HG02981 (cell line): ENCODE data around the gene ARMC8.

ENCODE experiments used
- ATAC-seq: cut with Tn5 transposase; IDR thresholded peaks from one replicate; pipeline ENCODE4 v1.9.1; 2021; ENCODE audit warnings: mild to moderate bottlenecking, moderate library complexity; ENCODE audit not compliant: unreplicated experiment

The ARMC8 gene

DNA sequence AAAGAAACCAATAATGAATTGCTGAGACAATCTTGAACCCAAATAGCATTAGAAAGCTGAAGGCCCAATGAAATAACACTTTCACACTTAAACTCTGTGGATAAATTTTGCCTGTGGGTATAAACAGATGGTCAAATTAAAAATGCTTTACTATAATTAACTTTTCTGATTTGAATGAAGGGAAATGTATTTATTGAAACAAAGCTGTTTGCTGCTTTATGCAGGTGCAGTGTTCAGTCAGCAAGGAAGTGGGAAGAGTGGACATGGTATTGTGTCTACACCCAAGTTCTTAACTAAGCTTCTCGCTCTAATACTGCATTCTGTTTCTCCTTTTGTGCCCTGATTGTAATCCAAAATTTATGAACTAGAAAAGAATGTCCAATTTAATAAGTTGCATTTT, 110.8 kb downstream of the ARMC8 start:
- no peak for ATAC-seq

DNA sequence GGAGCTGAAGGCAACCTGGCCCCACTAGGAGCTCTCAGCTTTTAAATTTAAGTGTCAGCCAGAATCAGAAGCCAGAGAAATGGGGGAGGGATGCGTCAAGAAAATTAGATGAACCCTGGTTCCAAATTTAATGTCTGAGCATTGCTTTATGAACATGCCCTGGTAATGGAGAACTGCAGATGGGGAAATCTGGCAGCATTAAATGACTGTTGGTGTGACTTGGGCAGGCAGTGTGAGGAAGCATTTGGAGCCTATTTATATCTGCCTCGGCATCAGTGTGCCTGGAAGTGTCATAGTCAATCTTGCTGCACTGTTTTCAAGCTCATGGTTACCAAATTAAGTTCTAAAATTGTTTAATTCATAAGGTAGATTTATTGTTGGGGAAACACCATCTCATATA, 113.5 kb downstream of the ARMC8 start:
- ATAC-seq: no peak

- no peak for ATAC-seq
Observed at GRCh38 chr3:138303474-138303873, 116.4 kb downstream of the ARMC8 start.

DNA sequence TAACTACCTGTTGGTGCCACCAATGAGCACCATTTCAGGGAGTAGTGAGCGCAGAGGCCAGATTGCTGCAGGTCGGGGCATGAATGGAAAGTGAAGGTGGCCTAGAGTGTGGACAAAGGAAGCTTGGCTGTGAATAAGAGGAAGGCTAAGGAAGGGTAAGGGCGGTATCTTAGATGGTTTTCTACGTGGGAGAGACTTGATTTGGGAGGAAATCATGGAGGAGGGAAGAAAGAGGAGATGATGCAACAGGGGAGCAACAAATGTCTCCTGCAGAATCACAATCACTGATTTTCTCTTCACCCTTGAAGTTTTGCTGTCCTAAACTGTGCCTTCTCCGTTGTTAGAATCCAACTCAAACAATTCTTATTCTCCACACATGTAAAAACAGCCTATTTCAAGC, 120.8 kb downstream of the ARMC8 start:
- no peak for ATAC-seq

GRCh38 chr3:138308783-138309182, 121.7 kb downstream of the ARMC8 start:
- no peak for ATAC-seq

DNA sequence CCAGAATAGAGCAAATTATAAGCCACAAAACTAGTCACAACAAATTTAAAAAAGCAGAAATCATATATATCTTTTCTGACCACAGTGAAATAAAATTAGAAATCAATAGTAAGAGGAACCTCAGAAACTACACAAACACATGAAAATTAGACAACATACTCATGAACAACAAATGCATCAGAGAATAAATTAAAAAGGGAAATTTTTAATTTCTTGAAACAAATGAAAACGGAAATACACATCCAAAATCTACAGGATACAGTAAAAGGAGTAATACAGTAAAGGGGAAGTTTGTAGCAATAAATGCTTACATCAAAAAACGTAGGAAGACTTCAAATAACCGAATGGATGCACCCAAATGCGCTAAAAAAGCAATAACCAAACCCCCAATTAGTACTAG, 123.4 kb downstream of the ARMC8 start:
- no peak for ATAC-seq

DNA sequence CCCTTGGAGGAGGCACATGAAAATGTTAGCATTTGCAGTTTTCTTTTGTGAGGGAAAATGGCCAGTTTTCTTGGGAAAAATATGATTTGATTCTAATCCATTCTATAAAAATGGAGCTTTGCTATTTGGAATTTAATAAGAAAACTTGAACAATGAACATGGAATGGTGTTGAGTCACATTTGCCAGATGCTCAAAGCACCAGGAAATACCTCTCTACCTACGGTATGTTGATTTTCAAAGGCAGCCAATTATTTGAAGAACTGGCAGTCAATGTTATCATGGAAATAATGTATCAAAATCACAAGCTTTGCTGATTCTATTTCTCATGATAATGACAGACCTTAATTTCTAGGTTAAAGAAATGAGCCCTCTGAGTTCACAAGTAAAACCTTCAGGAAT, 127.7 kb downstream of the ARMC8 start:
- no peak for ATAC-seq

- no peak for ATAC-seq
Observed at GRCh38 chr3:138317687-138318086, 130.6 kb downstream of the ARMC8 start.

DNA sequence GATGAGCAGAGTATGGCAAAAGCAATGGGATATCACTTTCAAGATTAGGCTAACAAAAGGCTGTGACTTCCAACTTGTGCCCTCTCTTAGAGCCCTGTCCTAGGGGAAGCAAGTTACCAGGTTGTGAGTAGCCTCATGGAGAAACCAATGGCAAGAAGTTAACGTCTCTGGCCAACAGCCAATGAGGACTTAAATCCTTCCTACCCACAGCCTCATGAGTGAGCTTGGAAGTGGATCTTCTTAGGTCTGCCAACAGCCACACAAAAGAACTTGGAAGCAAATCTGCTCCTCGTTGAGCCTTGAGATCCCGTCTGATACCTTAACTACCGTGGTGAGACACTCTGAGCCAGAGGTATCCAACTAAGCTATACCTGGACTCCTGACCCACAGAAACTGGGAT, 136.9 kb downstream of the ARMC8 start:
- ATAC-seq: no peak

DNA sequence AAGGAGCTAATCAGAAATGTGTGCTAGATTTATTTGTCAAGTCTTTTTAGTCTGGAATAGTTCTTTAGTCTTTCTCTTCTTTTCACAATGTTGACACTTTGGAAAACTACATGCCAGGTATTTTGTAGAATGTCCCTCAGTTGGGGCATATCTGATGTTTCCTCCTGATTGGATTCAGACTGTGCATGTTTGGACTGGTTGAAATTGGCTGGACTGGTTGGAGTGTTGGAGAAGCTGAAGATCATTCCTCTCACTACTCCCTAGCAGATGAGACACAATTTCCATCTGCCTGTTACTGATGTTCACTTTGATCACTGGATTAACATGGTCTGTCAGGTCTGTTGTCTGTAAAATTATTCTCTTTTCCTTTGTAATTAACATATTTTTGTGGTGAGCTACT, 138.9 kb downstream of the ARMC8 start:
- ATAC-seq: no peak

DNA sequence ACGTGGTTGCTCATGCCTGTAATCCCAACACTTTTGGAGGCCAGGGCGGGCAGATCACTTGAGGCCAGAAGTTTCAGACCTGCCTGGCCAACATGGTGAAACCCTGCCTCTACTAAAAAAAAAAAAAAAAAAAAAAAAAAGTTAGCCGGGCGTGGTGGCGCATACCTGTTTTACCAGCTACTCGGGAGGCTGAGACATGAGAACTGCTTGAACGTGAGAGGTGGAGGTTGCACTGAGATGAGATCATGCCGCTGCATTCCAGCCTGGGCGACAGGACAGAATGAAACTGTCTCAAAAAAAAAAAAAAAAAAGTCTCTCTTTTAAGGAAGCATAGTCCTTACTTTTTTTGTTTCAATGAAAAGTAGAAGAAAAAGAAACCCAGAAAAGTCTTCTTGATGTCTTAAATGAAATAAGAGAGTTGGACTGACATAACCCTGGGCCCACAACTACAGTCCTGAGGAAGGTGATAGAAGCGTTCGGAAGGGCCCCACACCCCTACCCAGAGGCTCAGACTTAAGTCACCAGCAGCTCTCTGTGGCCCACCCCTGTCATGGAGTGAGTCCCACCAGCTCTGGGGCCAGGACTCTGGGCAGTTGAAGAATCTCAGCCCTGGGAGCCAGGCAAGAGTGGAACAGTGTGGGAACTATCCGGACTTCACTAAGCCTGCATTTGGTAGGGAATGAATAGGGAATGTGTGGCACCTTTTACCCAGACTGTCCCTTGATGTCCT, 139.9 kb downstream of the ARMC8 start:
- ATAC-seq: no peak

- no peak for ATAC-seq
Observed at GRCh38 chr3:138327831-138328230, 140.7 kb downstream of the ARMC8 start.

DNA sequence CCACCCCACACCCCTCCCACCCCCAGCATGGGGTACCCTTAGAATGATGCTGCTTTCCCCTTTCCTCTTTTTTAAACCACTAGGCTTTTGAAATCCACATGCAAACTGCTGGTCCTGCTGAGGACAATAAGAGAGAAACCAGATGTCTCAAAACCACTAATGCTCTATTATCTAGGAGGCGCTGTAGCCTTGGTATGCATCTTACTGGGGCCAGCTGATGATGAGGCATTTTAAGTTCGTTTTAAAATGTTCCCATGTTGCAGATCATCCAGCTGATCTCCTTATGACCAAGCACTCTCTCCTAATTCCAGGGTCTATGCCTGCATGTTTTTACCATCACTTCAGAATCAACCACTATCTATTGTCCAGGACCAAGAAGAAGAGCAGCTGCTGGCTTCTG, 141.2 kb downstream of the ARMC8 start:
- ATAC-seq: no peak

- ATAC-seq: peak; percentile 72
Observed at GRCh38 chr3:138329127-138329983, 142.3 kb downstream of the ARMC8 start, which contains the start of gene NME9. TSS of gene NME9 (minus strand) at chr3:138329851. CDS start at chr3:138329335, 516 bp downstream.

DNA sequence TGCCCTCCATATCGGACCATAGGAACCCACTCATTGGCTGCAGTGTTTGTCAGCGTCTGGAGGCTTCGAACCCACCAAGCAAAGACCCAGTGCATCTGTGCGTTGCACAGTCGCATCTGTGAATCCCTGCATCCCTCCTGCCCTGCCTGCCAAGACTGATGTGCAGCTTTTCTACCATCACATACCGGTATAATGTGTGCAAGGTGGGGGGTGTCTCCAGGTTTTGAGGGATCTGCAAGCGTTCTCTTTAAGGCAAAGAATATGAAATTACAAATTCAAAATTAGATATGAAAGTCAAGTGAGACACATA, 142.8 kb downstream of the ARMC8 start:
- no peak for ATAC-seq

DNA sequence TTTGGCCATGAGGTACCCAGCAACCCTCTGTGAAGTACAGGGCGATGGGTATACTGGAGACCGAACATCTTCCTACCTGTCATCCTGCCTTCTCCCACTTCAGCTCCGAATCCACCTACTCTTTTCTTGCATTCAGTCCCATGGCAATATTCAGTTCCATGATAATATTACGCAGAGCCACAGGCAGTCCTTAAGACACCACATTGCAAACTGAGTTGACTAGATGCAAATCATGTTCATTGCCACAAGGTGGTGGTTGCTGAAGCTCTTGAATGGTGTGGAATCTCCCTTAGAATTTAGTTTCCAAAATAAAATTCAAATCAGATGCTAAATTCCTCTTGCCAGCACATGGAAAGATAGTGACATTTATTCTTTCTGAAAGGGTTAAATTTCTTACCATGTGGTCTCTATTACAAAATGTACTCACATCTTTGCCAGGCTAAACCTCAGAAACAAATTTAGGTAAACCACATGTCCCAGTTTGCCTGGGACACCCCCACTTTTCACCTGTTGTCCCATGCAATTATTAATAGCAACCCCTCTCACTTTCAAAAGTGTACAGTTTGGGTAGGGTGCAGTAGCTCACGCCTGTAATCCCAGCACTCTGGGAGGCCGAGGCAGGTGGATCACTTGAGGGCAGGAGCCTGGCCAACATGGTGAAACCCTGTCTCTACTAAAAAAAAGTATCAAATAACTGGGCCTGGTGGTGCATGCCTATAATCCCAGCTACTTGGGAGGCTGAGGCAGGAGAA, 144.2 kb downstream of the ARMC8 start:
- ATAC-seq: no peak

GRCh38 chr3:138332472-138333073, 145.5 kb downstream of the ARMC8 start:
- ATAC-seq: no peak

- ATAC-seq: no peak
Observed at GRCh38 chr3:138334608-138335007, 147.5 kb downstream of the ARMC8 start.

DNA sequence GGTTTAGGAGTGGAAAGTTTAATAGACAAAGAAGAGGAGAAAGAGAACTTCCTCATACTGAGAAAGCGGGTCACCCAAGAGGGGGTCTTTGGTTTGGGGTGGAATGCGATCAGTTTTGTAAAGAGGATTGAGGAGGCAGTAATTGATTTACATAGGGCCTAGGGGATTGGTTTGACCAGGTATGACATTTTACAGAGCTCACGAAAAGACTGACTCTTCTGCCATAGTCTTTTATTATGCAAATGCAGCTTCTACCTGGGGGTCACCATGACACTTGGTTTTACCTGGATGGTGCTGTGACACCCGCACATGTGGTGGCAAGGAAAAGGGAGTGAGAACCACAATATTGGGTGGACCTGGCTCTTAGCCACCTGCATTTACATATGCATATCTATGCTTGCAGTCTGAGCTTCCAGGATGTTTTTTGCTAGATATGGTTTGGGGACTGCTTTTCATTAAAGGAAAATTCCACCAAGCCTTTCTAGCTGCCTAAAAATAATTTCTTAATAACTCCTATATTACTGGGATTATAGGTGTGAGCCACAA, 149.4 kb downstream of the ARMC8 start:
- no peak for ATAC-seq

GRCh38 chr3:138338244-138338643, 151.1 kb downstream of the ARMC8 start:
- no peak for ATAC-seq

GRCh38 chr3:138338811-138339210, 151.7 kb downstream of the ARMC8 start:
- ATAC-seq: no peak
